Gastrocnemius medialis (tissue), 4 donors: ENCODE results near the gene HIP1.
"Not testable (repeated sequence)": the region's sequence is repeated elsewhere in the genome, so short reads cannot be mapped to it uniquely, and the experiment has no call there.

Source experiments
- CTCF ChIP-seq, 5 experiments: fragments of 450-650 bp in 3 of 5; fragments of 200-600 bp in 2 of 5; sonication (generic) in 2 of 5; IDR thresholded peaks in 4 of 5; conservative IDR thresholded peaks in 1 of 5; 1 replicate in 4 of 5; 2 replicates in 1 of 5; pipeline ENCODE4 v1.5.1; 2016 to 2019; ENCODE audit warnings: antibody characterized with exemption in 5 of 5, mild to moderate bottlenecking in 3 of 5, moderate library complexity in 3 of 5
- POLR2A ChIP-seq, 2 donors: fragments of 450-650 bp; IDR thresholded peaks; one replicate each; pipeline ENCODE4 v1.6.1; 2017; ENCODE audit warnings: antibody characterized with exemption in 2 of 2, mild to moderate bottlenecking in 2 of 2, moderate library complexity in 2 of 2

- TF ChIP-seq CTCF (IDR thresholded peaks at IDR 0.05 in 4 of 5, conservative IDR thresholded peaks at IDR 0.05 in 1 of 5); POLR2A (IDR thresholded peaks at IDR 0.05): not testable (repeated sequence)
Measured at GRCh38 chr7:75609416-75609815, 129.3 kb downstream of the HIP1 start.
